Effector CD8-positive, alpha-beta T cell (primary cell): ENCODE results near the gene GMEB2.
"Not testable (repeated sequence)": the region's sequence is repeated elsewhere in the genome, so short reads cannot be mapped to it uniquely, and the experiment has no call there.

ENCODE experiments used
- DNase-seq: peaks from one replicate; lab custom pipeline; 2025; lab: John Stamatoyannopoulos, UW

GMEB2 gene

GRCh38 chr20:63639093-63639975, 12.4 kb upstream of the GMEB2 start:
- peak; percentile 49 for DNase-seq

DNA sequence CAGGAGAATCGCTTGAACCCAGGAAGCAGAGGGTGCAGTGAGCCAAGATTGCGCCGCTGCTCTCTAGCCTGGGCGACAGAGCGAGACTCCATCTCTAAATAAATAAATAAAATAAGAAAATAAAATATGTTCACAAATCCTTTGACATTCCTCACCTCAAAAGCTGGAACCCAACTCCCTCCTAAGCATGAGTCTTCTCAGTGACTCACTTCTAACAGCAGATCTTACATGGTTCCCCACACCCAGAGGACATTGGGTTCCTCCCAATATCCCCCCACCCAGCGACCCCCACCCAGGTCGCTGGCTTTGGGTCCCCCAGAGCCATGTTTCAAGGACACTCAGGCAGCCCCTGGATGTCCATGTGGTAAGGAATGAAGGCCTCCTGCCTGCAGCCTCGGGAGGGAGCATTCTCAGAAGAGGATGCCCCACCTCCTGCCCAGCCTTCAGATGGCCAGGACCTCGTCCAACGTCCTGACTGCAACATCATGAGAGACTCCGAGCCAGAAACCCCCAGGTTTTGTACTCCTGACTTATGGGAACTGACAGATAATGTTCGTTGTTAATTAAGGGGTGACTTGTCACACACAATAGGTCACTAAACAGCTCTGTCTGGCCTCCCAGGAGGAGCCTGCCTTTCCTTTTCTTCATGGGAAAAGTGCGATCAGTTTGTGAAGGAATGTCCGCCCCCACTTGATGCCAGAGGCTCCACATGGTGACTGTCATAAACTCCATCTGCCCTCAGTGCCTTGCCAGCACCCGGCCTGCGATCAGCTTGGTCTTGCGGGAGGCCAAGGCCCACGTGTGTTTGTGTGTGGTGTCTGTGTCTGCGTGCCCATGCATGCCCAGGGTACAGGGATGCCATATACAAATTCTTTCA, 10.1 kb upstream of the GMEB2 start:
- DNase-seq = no peak

DNA sequence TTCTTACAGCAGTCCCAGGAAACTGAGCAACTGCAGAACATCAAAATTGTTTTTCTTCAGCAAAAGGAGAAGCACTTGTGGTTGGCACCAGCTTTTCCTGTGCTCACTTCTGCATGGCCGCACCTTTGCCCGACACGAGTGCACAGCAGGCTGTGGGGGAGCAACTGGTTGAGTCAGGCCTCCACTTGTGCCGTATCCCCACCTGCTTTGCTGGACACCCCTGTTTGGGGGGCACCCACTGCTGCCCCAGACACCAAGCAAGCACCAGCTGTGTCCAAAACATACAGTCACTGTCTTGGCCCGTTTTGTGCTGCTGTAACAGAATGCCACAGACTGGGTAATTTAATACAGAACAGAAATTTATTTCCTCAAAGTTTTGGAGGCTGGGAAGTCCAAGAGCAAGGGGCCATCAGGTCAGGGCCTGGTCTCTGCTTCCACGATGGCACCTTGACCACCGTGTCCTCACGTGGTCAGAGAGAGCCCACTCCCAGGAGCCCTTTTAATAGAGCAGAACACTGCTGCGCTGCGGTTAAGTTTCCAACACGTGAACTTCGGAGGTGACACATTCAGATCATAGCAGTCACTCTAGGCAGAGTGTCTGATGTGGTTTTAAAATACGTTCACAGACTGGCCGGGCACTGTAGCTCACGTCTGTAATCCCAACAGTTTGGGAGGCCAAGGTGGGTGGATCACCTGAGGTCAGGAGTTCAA, 8.7 kb upstream of the GMEB2 start:
- DNase-seq = peak; percentile 49

DNA sequence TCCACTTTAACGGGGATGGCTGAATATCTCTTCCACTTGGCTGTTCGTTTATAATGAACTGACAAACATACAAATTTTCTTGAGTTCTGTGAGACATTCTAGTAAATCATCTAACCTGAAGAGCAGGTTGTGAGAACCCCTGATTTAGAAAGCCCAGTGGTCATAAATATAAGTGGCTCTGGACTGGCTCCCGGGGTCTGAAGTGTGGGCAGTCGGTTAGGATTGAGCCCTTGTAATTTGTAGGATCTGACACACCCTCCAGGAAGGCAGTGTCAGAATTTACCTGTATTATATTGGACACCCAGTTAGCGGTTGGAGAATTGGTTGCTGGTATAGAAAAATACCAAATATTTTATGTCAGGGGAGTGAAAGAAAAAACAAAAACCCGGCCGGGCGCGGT, 6.8 kb upstream of the GMEB2 start:
- no peak for DNase-seq

DNA sequence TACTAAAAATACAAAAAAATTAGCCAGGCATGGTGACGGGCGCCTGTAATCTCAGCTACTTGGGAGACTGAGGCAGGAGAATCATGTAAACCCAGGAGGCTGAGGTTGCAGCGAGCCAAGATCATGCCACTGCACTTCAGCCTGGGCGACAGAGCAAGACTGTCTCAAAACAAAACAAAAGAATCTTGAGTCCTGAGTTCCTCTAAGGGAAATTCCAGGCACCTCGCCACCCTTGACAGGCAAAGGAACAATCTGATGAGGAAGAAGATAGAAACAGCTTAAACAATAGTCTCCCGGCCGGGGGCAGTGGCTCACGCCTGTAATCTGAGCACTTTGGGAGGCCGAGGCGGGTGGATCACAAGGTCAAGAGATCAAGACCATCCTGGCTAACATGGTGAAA, 4.5 kb upstream of the GMEB2 start:
- DNase-seq = not testable (repeated sequence)

GRCh38 chr20:63630956-63631355, 4.1 kb upstream of the GMEB2 start:
- DNase-seq = not testable (repeated sequence)

DNA sequence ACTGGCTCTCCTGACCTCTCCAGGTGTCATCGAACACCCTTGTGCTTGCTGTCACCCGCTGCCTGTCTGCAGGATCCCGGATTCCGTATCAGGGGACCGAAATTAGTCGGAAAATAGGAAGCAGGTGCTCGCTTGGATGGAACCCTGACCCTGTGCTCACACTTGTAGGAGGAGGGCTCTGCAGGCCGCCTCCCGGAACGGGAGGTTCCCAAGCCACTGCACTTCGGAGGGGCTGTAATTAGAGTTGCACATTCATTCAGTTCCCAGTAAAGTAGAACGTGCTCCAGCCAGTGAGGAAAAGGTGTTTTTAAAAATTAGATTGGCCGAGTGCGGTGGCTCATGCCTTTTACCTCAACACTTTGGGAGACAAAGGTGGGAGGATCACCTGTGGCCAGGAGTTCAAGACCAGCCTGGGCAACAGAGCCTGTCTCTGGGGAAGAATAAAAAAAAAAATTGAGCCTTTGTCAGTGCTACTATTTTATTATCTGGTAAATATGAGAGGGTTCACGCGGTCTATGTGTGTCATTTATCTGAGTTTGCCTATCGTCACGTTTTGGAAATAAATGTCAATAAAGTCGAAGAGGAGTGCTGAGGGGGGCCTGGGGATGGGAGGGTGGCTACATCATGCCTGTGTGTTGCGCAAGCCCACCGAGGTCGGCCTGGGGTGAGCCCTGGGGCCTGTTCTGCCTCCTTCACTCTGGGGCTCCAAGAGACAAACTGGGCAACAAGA, 1.5 kb upstream of the GMEB2 start:
- DNase-seq = peak; percentile 18

DNA sequence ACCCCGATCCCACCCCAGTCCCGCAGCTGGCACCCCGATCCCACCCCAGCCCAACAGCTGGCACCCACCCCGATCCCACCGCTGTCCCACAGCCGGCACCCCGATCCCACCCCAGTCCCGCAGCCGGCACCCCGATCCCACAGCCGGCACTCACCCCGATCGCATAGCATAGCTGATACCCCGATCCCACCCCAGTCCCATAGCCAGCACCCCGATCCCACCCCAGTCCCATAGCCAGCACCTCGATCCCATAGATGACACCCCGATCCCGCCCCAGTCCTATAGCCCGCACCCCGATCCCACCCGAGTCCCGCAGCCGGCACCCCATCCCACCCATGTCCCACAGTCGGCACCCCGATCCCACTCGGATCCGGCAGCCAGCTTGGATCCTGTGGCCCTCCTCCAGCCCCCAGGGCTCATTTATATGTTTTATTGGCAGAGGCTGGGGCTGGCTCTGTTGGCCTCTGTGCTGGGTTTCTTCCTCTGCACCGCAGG, 897 bp upstream of the GMEB2 start:
- DNase-seq = no peak

- DNase-seq = peak; percentile 89
Measured at GRCh38 chr20:63627129-63627750, 339 bp upstream of the GMEB2 start.

DNA sequence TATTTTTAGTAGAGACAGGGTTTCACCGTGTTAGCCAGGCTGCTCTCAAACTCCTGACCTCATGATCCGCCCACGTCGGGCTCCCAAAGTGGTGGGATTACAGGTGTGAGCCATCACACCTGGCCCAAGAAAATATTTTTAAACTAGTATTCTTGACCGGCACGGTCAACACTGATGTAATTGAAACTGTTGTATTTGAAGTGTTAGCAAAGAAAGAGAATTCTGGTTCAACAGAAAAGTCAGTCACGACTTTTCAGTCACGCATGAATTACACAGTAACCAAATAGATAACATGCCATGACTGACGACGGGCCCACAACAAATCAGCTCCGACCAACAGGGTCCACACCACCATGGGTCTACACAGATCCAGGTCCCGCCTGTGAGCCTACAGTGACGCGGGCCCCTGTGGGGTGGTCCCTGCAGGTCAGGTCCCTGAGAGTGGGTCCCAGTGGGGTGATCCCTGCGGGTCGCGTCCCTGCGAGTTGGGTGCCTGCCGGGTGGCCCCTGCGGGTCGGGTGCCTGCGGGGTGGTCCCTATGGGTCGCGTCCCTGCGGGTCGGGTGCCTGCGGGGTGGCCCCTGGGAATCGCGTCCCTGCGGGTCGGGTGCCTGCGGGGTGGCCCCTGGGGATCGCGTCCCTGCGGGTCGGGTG, 1.0 kb downstream of the GMEB2 start:
- peak; percentile 19 for DNase-seq

- DNase-seq = no peak
Measured at GRCh38 chr20:63624486-63624885, 2.4 kb downstream of the GMEB2 start.

- no peak for DNase-seq
Measured at GRCh38 chr20:63622732-63623131, 4.2 kb downstream of the GMEB2 start.

DNA sequence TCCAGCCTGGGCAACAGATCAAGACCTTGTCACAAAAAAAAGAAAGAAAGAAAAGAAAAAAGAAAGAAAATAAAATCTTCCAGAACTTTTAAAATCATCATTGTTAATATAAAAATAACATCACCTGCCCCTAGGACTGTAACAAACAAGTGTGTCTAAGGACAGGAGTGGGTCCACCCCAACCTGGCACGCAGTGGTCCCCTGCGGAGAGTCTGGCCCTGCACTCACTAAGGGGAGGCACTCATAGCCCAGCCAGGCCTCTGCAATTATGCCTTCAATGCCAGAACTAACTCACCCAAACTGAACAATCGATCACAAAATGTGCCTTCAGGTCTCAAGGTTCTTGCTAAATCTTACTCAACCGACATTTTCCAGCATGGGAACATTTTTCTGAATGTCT, 4.8 kb downstream of the GMEB2 start:
- no peak for DNase-seq

GRCh38 chr20:63620991-63621390, 5.9 kb downstream of the GMEB2 start:
- DNase-seq = no peak

DNA sequence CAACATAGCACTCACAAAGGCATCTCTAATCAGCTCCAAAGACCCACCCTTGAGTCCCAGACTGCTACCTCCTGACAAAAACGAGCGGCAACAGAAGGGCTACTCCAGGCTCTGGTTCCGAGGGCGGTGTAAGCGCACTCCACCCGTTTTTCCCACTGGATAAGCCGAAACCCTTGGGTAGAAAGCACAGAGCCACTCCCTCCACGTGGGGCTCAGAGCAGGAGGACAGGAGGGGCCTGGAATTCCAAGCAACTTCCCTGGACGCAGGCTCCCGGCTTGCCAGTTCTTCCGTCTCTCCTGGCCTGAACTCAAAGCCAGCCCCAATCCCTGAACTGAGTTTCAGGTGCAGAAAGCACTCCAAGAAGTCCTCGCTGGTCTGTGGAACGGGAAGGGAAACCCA, 7.4 kb downstream of the GMEB2 start:
- DNase-seq = no peak

- no peak for DNase-seq
Measured at GRCh38 chr20:63619086-63619485, 7.8 kb downstream of the GMEB2 start.

- no peak for DNase-seq
Measured at GRCh38 chr20:63618291-63618980, 8.5 kb downstream of the GMEB2 start.

- no peak for DNase-seq
Measured at GRCh38 chr20:63617876-63618265, 9.0 kb downstream of the GMEB2 start.

DNA sequence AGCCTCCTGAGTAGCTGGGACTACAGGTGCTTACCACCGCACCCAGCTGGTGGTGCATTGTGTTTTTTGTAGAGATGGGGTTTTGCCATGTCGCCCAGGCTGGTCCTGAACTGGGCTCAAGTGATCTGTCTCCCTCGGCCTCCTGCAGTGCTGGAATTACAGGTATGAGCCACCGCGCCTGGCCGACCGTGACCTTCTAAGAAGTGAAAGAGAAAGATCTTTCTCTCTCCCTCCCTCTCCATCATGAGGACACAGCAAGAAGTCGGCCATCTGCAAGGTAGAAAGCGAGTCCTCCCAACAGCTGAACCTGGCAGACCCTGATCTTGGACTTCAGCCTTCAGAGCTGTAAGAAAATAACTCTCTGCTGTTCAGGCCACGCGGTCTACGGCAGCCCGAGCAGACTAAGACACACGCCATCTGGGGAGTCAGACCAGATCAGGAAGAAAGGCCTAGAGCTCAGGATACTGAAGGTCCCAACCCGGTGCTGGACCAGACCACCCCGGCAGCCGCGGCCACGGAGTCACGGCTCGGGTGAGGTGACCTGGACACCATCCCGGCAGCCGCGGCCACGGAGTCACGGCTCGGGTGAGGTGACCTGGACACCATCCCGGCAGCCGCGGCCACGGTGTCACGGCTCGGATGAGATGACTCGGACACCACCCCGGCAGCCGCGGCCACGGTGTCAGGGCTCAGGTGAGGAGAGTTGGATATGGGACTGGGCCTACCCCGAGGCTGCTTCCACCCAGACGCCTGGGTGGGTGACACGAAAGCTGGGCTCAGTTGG, 9.6 kb downstream of the GMEB2 start:
- DNase-seq = no peak
